AG08395 (cell line): Measurements from ENCODE around the gene RALBP1.
A peak's percentile ranks its signal among the peaks of the same experiment; 100 is the strongest.

Experiments
- DNase-seq: peaks from one replicate; pipeline ENCODE4 v3.0.0; 2012; ENCODE audit warnings: mixed read lengths, low spot score

Gene RALBP1

DNA sequence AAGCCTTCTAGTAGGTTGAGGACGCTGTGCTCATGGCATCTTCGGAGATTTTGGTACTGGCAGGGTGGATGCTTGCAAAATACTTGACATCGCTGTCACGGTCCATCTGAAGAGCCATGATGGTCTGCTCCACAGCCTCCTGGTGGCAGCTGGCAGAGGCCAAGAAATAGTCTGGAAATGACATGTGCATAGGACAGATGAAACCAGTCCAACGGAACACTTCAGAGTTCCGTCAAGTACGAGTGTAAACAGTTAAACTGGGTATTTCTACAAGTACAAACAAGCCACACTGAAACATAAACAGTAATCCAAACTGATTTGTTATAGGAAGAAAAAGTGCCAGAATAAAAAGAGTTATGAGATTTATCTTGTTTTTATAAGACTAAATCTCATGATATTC lies 72.5 kb downstream of the RALBP1 start:
- DNase-seq: no peak

DNA sequence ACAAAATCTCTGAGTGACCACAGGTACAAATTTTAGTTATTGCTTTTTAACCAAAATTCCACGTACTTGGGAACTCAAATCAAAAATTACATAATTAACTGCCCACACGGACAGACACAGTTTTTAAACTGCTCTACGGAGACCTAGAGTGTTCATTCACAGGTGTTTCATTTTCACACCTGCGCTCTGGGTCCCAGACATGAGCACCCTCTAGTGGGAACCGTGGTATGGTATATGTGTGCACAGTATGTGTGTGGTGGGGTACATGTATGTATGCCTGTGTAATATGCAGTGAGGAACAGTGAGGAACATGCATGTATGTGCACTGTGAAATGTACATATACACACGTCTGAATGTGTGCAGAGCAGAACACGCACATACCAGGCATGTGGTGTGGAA lies 74.1 kb downstream of the RALBP1 start:
- DNase-seq: no peak

DNA sequence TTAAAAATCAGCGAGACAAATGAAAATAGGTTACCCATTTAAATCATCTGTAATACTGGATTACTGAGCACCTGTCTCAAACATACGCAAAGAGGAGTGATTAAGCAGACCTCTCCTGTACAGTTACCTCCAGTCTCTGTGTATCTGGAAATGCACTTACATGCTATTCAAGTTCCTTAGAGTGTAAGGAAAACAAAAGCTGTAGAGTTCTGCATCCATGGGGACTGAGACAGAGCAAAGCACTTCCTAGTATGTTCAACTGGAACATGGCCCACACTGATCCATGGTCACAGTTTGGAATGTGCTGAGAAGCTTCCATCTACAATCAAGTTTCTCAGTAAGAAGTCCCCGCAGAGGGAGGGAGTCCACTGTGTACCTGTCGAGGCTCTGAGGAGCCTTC lies 75.1 kb downstream of the RALBP1 start:
- DNase-seq: no peak

GRCh38 chr18:9552191-9552590 lies 76.9 kb downstream of the RALBP1 start:
- no peak for DNase-seq

GRCh38 chr18:9552616-9553015 lies 77.3 kb downstream of the RALBP1 start:
- no peak for DNase-seq

- DNase-seq: no peak
Observed at GRCh38 chr18:9557250-9557943, 82.1 kb downstream of the RALBP1 start.

- DNase-seq: no peak
Observed at GRCh38 chr18:9558387-9559064, 83.2 kb downstream of the RALBP1 start.

DNA sequence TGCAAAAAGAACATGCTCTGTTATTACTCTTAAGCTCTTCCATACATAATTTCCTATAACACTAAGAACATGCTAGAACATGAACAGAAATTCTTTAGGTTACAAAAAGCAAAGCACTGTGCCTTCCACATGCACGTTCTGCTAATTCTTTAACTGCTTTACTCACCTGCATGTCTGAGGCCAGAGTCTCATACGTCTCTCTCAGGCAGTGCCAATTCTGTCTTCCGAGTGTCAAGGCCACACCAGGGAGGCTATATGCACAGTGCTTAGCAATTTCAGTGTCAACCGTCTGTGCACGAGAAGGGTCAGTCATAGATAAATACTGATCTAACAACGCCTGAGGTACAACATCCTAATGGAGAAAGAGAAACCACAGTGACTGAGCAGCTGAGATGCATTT lies 83.9 kb downstream of the RALBP1 start:
- DNase-seq: no peak

DNA sequence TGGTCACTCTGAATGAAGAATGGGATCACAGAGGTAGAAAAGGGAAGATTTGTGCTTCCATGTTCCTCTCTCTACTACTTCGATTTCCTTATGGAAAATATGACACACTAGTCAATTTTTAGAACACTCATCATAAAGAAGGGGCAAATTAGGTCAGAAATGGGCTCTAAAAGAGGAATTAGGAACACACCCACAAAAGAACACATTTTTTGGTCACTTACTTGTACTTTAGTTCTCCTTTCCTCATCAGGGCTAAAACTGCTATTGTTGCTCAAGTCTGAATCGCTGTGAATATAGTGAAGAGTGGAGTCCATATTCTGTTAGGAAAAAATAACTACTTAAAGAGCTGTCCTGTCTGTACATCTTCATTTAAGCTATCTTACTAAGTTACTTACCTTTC lies 86.4 kb downstream of the RALBP1 start:
- DNase-seq: no peak

- no peak for DNase-seq
Observed at GRCh38 chr18:9562584-9562983, 87.3 kb downstream of the RALBP1 start.

- no peak for DNase-seq
Observed at GRCh38 chr18:9563331-9563730, 88.0 kb downstream of the RALBP1 start.

- no peak for DNase-seq
Observed at GRCh38 chr18:9565407-9565806, 90.1 kb downstream of the RALBP1 start.

DNA sequence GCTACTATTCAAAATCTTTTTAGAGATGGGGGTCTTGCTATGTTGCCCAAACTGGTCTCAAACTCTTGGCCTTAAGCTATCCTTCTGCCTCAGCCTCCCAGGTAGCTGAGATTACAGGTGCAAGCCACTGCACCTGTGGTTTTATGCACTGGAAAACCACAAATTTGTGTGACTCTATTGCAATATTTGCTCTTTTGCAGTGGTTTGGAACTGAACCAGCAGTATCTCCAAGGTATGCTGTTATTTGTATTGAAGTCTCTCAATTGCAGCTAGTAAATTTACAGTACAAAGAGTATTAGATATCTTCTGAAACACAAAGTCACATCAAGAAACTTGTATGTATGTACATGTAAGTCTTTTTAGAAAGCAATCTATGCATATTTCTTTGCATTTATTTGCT lies 92.9 kb downstream of the RALBP1 start:
- no peak for DNase-seq

DNA sequence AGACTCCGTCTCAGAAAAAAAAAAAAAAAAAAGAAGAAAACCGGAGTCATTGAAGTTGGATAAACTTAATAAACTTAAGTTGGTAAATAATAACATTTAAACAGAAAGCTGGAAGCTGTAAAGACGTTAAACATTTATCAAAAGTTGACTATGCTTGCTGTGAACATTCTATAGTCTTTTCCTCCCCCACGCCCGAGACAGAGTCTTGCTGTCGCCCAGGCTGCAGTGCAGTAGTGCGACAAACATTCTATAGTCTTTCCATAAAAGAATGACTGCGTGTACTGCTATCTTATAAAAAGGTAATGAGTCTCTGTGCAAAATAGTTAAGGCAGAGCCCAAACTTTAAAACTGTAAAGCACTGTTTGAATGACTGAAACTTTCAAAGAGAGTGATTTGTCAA lies 93.9 kb downstream of the RALBP1 start:
- no peak for DNase-seq

DNA sequence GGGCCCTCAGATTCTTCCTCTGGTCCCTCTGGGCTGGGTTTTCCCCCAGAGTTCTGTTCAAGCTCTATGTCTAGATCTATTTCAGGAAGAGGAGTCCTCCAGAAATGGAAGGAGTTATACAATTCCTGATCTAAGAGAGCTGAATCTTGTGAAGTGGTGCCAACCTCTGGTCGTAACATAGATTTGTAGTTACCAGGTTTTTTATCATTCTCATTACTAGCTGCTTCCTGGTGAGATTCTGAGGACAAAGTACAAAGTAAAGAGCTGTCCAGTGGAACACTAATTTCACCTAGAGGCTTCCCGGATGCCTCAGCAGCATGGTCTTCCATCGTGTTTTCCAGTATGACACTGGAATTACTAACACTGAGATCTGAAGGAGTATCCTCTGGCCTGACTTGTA lies 94.9 kb downstream of the RALBP1 start:
- no peak for DNase-seq

GRCh38 chr18:9571546-9571945 lies 96.2 kb downstream of the RALBP1 start:
- DNase-seq: no peak

DNA sequence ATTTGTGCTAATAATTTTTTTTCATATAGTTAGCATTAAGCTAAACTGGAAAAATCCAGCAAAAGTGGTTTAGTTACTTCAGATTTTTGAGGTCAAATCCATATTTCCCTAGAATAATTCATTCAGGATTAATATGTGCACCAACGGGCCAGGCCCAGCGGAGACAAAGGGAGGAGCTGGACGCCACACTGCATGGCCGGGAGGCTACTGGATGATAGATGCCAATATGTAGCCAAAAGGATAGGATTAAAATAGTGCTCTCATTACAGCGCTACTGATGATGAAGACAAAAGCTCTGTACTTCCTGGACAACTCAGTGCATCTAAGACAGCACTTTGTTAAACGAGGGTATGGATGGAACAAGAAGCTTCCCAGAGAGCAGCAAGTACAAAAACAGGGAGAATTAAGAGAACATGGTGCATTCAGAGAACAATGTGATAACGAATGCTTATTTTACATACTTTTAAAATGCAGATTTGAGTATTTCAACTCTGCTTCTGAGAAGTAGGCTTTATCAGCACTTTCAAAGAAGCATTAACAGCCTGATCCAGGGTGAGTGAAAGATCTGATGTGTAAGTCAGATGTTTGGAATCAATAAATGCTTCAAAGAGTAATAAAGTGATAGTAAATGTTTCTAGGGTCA lies 99.3 kb downstream of the RALBP1 start:
- no peak for DNase-seq

- peak; percentile 50 for DNase-seq
Observed at GRCh38 chr18:9575558-9575957, 100.2 kb downstream of the RALBP1 start.

DNA sequence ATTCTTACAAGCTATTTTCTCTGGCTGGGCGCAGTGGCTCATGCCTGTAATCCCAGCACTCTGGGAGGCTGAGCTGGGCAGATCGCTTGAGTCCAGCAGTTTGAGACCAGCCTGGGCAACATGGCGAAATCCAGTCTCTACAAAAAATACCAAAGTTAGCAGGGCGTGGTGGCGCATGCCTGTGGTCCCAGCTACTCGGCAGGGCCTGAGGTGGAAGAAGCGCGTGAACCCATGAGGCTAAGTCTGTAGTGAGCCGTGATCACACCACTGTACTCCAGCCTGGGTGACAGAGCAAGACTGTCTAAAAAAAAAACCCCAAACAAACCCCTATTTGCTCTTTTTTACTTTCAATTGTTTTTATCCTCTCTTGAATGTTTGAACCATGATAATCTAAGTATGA lies 102.0 kb downstream of the RALBP1 start:
- DNase-seq: no peak

DNA sequence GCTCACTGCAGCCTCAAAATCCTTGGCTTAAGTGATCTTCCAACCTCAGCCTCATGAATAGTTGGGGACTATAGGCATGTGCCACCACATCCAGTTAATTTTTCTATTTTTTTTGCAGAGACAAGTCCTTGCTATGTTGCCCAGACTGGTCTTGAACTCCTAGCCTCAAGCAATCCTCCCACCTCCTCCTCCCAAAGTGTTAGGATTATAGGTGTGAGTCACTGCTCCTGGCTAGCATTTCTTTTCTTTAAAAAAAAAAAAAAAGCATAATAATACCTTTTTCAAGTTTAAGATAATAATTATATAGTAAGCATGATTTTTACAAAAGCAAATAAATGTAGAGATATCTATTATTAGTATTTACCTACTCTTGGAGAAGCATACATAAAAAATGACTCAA lies 103.0 kb downstream of the RALBP1 start:
- no peak for DNase-seq

- no peak for DNase-seq
Observed at GRCh38 chr18:9581667-9582066, 106.4 kb downstream of the RALBP1 start.

DNA sequence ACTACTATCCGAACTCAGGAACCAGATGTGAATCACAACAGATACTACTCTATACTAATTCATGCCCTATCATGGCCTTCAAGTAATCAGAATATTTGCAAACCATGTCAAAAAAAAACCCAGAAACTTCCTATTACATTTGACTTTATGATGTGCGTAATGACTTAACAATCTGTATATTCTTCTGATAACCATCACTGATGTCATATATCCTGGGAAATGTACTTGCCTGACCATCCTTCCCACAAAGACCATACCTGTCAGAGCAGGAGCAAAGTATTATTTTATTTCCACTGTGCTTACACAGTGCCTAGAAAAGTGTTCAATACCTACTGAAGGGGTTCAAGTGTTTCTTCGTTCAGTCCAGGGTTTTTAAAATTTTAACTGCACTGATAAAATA lies 111.5 kb downstream of the RALBP1 start:
- no peak for DNase-seq
